Measurements from ENCODE around the gene RGS12.

RGS12 gene, protein sequence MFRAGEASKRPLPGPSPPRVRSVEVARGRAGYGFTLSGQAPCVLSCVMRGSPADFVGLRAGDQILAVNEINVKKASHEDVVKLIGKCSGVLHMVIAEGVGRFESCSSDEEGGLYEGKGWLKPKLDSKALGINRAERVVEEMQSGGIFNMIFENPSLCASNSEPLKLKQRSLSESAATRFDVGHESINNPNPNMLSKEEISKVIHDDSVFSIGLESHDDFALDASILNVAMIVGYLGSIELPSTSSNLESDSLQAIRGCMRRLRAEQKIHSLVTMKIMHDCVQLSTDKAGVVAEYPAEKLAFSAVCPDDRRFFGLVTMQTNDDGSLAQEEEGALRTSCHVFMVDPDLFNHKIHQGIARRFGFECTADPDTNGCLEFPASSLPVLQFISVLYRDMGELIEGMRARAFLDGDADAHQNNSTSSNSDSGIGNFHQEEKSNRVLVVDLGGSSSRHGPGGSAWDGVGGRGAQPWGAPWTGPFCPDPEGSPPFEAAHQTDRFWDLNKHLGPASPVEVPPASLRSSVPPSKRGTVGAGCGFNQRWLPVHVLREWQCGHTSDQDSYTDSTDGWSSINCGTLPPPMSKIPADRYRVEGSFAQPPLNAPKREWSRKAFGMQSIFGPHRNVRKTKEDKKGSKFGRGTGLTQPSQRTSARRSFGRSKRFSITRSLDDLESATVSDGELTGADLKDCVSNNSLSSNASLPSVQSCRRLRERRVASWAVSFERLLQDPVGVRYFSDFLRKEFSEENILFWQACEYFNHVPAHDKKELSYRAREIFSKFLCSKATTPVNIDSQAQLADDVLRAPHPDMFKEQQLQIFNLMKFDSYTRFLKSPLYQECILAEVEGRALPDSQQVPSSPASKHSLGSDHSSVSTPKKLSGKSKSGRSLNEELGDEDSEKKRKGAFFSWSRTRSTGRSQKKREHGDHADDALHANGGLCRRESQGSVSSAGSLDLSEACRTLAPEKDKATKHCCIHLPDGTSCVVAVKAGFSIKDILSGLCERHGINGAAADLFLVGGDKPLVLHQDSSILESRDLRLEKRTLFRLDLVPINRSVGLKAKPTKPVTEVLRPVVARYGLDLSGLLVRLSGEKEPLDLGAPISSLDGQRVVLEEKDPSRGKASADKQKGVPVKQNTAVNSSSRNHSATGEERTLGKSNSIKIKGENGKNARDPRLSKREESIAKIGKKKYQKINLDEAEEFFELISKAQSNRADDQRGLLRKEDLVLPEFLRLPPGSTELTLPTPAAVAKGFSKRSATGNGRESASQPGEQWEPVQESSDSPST (N-terminal part only)

DNA sequence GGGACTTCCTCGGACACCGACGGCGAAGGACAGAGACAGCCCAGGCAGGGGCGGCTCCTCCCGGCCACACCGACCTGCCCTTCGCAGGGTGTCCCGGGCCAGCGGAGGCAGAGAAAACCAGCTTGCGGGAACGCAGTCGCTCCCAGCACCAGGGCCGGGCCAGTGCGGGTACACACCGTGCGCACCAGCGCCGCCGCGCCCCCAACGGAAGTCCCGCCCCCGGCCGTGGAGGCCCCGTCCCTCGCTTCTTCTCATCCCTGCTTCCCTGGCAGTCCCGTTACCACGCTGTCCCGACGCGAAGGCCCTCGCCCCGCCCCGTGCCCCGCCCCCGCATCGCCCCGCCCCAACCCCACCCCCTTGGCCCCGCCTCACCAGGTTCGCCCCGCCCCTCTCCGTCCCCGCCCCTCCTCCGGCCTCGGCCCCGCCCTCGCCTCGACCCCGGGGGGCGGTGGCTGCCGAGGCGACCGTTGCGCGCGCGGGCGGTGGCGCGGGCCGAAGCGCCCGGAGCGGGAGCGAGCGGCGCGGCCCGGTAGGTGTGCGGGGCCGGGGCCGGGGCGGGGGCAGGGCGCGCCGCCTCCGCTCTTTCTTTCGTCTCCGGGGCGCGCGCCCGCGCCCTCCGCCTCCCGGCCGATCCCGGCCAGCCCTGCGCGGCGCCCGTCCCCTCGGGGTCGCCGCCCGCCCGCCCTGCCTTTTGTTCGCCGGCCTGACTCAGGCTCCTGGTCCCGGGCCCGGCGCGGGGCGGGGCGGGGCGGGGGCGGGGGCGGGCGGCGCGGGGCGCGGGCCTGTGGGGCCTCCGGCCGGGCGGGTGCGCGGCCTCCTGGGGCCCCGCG, at the start of gene RGS12:
RGS12 (plus strand) TSS at position 451 of the 830 bp plus-strand sequence. CDS start 23,150 bp downstream, outside the sequence.
- DNase-seq = peak; percentile 90

DNA sequence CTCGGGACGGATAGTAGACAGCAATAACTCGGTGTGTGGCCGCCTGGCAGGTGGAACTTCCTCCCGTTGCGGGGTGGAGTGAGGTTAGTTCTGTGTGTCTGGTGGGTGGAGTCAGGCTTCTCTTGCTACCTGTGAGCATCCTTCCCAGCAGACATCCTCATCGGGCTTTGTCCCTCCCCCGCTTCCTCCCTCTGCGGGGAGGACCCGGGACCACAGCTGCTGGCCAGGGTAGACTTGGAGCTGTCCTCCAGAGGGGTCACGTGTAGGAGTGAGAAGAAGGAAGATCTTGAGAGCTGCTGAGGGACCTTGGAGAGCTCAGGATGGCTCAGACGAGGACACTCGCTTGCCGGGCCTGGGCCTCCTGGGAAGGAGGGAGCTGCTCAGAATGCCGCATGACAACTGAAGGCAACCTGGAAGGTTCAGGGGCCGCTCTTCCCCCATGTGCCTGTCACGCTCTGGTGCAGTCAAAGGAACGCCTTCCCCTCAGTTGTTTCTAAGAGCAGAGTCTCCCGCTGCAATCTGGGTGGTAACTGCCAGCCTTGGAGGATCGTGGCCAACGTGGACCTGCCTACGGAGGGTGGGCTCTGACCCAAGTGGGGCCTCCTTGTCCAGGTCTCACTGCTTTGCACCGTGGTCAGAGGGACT, 49.6 kb upstream of the RGS12 start:
- no peak for DNase-seq

DNA sequence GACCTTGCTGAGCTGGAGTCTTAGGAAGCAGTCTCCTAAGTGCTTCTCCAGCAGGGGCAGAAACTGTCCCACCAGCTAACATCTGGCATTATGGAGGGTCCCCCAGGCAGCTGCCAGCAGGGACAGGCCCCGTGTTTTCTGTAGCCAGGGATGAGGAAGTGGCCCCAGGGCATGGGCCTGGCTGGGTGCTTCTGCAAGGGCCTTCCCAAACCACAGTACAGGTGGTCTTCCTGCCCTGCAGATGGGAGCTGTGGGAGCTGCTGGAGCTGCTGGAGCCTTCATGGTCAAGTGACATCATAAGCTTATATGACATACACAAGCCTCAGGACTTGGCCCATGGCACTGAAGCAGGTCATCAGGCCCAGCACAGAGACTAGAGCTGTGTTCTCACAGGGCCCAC, 48.8 kb upstream of the RGS12 start:
- no peak for DNase-seq

DNA sequence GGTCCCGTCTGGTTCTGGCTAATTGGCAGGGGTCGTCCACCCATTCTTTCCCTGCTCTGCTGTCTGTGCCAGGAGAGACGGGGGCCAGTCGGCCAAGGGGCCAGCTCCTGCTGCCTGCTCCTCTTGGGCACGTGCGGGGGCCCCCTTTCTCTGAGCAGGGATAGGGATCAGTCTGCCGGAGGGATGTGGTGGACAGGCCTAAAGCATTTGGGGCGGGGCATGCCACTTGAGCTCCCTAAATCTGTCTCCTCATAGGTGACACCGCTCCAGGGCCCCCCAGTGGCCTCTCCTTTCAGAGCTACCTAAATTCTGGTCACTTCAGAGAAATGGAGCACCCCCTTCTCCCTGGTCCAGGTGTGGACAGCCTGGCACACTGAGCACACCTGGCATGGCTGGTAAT, 48.1 kb upstream of the RGS12 start:
- no peak for DNase-seq

DNA sequence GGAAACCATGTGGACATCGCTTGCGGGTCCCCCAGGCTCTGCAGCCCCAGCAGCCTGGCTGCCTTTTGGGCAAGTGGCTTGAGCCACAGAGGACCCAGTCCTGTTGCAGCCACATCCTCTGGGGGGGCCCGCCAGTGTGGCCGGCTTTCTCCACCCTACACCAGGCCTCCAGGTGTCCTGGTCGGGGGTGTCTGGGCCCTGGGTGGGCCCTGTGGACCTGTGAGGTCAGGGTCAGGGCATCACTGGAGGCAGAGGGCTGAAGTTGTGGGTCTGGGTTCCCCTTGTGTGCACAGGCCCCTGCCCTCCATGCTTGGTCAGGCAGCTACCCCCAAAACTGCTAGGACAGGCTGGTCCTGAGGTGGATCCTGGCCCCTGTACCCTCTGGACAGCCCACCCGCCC, 47.1 kb upstream of the RGS12 start:
- DNase-seq = no peak

DNA sequence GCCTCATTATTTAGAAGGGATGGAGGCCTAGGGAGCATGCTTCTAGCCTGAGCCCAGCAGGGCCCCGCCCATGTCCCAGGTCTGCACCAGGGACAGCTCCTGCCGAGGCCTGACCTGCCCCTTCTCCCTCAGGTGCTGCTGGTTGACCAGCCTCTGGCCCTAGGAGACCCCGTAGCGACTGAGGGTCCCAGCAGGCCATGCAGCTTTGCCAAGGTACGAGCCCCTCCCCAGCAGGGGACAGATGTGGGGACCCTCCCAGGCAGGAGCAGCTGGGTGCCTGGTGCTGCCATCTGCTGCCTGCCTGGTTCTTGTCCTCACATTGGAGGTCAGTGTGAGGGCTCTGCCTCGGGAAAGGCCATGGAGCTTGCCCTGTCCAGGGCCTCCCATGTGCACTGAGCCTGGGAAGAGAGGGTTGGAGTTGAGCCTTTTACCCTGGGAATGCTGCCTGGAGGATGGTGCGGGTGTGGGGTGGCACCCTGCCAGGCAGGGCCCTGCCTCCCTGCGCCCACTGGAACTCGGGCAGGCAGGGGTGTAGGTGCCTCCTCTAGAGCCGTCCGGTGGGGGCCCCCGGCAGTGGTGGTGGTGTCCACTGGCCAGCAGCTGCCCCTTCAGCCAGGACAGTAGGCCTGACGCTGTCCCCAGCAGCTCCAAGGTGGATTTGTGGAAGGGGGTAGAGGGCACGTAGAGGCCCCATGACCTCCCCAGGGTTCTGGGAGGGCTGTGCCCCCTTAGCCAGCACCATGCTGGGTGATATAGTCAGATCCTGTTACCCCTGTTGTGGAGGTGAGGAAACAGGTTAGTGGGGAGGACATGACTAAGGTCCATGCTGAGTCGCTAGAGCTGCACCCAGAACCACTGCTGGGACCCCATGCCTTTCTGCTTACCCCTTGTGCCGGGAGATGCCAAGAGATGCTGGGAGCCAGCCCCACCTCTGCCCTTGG, 46.1 kb upstream of the RGS12 start:
- no peak for DNase-seq

DNA sequence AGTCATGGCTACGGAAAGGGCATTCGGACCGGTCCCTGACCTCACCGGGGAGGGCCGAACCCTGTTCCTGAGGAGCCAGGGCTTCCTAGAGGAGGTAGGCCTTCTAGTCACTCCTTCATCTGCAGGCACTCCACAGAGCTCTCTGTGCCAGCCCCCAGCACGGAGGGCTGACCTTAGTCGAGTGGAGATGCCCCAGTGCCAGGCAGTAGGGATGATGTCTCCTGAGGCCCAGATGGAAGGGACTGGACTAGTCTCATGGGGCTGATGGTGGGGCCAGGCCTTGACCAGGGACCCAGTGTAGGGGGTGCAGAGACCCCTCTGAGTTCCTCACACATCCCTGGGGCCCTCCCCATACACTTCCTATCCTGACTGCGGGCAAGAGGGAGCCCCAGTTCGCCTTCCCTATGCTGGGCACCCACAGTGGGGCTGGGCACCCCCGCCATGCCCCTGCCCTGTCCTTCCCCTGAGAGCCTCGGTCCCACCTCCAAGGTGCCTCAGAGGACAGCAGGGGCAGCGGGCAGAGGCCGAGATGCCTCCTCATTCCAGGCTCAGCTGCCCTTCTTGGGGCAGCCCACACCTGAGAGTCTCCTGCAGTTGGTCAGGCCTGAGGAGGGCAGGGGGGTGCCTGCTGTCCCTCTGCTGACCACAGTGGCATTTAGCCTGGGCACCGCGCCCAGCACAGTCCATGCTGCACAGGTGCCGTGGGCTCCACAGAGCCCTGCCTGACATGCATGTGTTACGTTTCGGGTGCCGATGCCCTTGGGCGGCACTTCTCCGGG, 45.2 kb upstream of the RGS12 start:
- DNase-seq = no peak

DNA sequence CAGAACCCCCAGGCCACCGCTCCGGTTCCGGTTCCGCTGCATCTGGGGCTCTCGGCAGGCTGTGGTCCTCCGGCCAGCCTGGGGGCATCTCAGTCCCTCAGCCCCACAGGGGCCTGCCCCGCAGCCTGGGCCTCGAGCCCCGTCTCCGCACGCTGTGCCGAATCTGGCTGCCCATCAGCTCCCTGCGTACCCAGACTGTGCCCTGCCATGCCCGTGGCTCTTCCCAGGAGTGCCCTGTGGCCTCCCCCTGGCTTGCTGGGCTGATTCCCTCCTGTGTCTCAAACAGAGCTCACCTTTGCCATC, 44.7 kb upstream of the RGS12 start:
- no peak for DNase-seq

DNA sequence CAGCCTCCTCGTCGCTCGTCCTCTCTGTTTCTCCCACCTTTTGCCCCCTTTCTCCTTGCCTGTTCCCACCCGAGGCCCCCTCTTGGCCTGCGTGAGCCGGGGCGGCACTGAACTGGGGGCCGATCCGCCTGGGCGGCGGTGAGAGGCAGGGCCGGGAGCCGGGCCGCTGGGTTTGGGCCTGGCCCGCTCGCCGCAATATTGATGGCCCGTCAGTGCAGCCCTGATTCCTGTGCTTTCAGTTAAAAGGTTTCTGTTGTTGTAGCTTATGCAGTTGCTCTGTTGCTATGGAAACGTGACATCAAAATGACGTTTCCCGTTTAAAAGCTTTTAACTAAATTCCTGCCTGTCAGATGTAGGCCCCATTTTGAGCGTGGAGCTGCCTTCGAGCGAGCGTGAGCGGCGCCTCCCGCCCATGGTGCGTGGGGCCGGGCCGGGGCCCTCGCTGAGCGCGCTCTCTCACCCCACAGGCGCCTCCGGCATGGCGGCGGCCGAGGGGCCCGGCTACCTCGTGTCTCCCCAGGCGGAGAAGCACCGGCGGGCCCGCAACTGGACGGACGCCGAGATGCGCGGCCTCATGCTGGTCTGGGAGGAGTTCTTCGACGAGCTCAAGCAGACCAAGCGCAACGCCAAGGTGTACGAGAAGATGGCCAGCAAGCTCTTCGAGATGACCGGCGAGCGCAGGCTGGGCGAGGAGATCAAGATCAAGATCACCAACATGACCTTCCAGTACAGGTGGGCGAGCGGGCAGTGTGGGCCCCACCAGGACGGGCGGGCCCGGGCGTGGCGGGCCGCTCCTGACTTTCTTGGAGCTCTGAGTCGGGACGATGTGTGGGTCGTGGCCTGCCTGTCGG, 43.8 kb upstream of the RGS12 start, which contains the start of gene MSANTD1:
MSANTD1 (plus strand) TSS at position 349 of the 851 bp plus-strand sequence; CDS start at position 413, 64 bp downstream.
- no peak for DNase-seq

DNA sequence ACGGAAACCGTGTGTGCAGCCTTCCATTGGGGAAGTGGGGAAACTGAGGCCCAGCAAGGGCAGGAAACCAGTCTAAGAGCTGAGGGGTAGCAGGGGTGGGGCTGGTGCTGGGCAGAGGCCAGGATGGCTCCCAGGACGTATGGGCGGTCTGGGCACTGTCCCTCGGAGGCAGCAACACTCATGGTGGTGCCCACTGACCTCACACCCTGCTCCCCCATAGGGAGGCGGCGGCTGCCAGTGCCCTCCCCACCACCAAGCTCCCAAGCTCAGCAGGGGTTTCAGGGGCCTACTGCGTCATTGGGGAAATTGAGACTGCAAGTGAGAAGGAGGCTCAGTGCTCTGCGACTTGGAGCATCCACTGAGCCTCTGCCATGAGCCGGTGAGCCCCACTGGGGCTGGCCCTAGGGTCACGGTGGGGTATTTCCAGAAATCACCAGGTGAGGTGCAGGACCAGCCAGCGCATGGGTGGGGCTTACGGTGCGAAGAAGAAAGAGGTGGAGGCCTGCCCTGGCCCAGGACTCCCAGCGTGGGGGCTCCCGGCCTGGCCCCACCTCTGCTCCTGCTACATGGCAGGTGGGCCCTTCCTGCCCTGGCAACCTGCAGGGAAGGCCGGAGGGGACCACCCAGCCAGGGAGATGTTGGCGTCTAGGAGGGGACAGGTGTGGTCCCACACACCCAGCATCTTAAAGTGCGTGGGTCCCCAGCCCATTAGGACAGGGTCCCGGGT, 42.9 kb upstream of the RGS12 start:
- DNase-seq = no peak

DNA sequence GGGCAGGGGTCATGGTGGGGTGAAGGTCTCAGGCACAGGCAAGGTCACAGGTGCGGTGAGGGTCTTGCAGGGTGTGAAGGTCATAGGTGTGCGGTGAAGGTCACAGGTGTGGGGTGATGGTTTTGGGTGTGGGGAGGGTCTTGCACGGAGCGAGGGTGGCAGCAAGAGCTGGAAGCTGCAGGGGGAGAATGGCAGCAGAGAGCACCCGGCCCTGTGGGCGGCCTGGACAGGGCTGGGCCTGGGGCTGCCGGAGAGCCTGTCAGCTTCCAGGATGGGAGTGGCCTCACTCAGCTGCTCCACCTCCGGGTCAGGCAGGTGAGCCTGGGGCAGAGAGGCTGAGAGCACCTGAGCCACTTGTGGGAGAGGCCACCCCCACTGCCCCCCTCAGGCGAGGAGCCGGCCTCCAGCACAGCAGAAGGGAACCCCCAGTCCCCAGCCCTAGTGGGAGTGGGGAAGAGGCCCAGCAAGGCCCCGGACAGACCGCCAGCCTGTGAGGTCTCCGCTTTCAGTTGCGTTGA, 42.3 kb upstream of the RGS12 start:
- DNase-seq = no peak

DNA sequence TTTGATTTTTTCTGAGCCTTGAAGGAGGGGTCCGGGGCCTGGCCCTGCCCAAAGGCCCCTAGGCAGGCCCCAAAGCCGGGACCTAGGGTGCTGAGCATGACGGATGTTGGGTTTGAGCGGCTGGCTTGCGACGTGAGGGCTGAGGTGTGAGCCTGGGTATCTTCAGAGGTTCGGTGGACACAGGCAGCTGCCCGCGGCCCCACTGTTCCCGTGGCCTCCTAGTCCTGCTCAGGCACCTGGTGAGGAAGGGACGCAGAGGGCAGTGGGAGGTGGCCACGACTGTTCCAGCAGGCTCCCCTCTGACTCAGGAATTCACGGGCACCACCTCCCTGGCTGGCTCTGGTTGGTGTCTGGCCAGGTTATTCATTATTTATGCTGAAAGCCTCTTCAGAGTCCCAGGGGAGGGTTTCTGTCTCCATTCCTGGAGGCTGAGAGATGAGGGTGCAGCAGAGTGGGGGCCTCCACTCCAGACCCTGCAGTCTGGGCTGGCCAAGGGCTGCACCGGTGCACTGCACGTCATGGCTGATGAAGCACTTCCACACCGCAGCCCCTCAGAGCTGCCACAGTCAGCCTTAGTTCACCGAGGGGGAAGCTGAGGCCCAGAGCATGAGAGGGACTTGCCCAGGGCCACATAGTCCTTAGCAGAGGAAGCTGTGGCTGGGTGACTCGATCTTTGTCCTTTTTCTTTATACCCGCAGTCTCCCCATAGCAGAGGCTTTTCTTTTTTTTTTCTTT, 41.7 kb upstream of the RGS12 start:
- DNase-seq = no peak

DNA sequence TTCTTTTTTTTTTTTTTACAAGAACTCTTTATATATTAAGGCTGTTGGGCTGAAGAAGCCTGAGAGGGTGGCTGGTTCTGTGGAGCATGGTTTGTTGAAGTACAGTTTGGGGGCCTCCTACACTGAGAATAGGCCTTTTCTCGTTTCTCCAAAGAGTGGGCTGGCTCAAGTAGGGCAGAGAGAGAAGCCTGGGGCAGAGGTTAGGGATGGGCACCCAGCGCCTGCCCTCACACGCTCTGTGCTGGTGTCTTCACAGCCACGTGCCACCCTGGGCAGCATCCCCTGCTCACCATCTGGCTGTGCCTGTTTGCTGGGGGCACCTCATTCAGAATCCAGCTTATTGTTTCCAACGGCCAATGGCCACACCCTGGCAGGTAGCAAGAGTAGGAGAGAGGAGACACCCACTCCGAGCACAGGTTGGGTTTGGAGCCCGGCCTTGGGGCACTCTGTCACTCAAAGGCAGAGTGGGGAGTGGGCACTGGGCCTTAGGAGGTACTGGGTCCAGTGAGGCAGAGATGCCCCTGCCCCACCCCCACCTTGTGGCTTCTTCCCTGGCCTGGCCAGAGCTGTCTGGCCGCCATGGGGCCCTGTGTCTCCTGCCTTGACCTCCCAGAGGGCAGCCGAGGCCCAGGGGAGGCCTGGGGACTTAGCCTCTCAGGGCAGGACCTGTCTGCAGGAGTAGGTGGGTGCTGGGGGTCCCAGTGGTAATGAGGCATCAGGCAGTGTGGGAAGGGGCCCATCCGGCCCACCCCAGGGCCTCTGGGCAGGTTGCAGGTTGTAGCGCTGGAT, 40.9 kb upstream of the RGS12 start:
- no peak for DNase-seq

DNA sequence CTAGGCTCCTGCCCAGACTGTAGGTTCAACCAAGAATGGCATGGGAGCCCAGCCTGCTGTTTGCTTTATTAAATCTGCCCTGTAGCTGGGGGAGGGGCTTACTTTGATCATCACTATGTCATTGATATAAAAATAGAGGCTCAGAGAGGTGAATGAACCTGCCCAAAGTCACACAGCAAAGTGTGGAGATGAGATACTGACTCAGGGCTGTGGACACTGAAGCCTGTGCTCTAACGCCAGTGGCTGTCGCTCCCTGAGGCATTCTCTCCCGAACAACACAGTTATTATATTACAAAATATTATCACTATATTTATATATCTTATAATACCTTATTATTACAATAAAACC, 40.4 kb upstream of the RGS12 start:
- no peak for DNase-seq

DNA sequence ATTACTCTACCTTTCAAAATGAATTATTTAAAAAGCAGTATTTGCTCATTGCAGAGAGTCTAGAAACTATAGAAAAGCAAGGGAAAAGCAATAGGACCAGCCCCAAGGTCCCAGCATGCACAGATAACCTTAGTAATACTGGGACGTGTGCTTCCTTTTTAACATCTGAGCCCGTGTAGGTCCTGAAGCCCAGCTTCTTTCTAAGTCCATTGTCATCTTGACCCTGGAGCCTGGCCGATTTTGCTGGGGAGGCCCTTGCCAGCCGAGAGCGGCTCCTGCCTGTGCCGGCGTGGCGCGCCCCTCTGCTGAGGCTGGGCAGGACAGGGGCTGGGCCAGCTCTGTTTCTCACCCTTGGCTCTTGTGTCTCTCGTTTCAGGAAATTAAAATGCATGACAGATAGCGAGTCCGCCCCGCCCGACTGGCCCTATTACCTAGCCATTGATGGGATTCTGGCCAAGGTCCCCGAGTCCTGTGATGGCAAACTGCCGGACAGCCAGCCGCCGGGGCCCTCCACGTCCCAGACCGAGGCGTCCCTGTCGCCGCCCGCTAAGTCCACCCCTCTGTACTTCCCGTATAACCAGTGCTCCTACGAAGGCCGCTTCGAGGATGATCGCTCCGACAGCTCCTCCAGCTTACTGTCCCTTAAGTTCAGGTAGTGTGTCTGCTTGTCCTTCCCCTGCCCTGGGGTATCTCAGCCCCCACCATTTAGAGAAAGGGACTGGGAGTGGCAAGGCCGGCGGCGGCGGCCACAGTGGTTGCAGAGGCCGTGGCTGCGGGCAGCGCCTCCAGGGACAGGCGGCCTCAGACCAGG, 39.8 kb upstream of the RGS12 start:
- no peak for DNase-seq

Data from activated CD4-positive, alpha-beta T cell treated with anti-CD3 and anti-CD28 coated beads, Interleukin-10, Interleukin-2, amounts not matched to agents 100 ng/mL and 50 ng/mL, durations not matched to agents 16 hours and 8 hours (primary cell).